Epithelial cell of proximal tubule (primary cell): ENCODE results near the gene OR8G5. TPM values are rescaled to one million over a fixed set of nuclear protein-coding genes. Genes with fewer than 3 reads are reported as not detected.

ENCODE experiments used
- DNase-seq: peaks from one replicate; pipeline ENCODE4 v3.0.0-alpha.2; 2011; ENCODE audit warnings: low read depth
- H3K4me3 ChIP-seq: 2 replicates; pipeline ENCODE4 v1.5.1; 2011; ENCODE audit warnings: low read depth, mild to moderate bottlenecking, low read length
- total RNA-seq: library from RNA; depleted of rRNA; stranded (reverse); fragments of >200 nt; gene quantifications from 2 replicates; pipeline ENCODE4 v1.2.3, GENCODE V29; 2015
- TF ChIP-seq, protein P1 (sequence below): conservative IDR thresholded peaks from 2 replicates; pipeline ENCODE4 v1.5.1; 2012; ENCODE audit warnings: low read depth, mild to moderate bottlenecking, low read length

Gene OR8G5, protein sequence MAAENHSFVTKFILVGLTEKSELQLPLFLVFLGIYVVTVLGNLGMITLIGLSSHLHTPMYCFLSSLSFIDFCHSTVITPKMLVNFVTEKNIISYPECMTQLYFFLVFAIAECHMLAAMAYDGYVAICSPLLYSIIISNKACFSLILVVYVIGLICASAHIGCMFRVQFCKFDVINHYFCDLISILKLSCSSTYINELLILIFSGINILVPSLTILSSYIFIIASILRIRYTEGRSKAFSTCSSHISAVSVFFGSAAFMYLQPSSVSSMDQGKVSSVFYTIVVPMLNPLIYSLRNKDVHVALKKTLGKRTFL
- total RNA-seq = not detected in 2 replicates

DNA sequence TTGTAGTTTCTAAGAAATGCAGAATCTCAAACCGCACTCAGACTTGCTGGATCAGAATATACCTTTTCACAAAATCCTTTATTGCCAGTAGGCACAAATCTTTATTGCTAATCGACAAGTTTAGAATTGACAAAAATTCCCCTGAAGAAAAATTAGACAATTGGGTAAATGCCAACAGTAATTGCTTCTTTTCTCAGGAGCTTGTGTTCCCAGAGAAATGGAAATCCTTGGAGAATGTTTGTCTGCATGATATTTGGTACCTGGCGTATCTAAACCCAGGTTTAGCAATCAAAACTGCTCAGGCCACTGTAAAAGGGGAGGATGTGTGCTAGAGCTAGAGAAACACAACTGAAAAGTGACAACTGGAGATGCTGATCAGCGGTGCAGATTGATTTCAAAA is at the start of gene OR8G5:
TSS of gene OR8G5 (plus strand) at position 301 of the 400 bp plus-strand sequence. CDS start 8,556 bp downstream, outside the sequence.
- TF ChIP-seq, protein P1, sequence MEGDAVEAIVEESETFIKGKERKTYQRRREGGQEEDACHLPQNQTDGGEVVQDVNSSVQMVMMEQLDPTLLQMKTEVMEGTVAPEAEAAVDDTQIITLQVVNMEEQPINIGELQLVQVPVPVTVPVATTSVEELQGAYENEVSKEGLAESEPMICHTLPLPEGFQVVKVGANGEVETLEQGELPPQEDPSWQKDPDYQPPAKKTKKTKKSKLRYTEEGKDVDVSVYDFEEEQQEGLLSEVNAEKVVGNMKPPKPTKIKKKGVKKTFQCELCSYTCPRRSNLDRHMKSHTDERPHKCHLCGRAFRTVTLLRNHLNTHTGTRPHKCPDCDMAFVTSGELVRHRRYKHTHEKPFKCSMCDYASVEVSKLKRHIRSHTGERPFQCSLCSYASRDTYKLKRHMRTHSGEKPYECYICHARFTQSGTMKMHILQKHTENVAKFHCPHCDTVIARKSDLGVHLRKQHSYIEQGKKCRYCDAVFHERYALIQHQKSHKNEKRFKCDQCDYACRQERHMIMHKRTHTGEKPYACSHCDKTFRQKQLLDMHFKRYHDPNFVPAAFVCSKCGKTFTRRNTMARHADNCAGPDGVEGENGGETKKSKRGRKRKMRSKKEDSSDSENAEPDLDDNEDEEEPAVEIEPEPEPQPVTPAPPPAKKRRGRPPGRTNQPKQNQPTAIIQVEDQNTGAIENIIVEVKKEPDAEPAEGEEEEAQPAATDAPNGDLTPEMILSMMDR = no peak
- H3K4me3 ChIP-seq = no peak within 1 kb of the TSS

DNA sequence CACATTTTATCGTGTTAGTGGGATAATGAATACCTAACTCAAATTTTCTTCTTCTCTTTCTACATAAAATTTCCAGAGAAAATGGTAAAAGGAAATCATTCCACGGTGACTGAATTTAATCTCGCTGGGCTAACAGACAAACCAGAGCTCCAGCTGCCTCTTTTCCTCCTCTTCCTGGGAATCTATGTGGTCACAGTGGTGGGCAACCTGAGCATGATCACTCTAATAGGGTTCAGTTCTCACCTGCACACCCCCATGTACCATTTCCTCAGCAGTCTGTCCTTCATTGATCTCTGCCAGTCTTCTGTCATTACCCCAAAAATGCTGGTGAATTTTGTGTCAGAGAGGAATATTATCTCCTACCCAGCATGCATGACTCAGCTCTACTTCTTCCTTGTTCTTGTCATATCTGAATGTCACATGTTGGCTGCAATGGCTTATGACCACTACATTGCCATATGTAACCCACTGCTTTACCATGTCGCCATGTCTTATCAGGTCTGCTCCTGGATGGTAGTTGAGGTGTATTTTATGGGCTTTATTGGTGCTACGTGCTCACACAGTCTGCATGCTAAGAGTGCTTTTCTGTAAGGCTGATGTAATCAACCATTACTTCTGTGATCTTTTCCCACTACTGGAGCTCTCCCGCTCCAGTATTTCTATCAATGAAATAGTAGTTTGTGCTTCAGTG is 48.9 kb upstream of the OR8G5 start:
- TF ChIP-seq, protein P1 = no peak
- no peak for DNase-seq
- H3K4me3 ChIP-seq = no peak overlapping the region

More for the DNA sequence above, at the start of gene OR8G5:
- no peak for DNase-seq

DNA sequence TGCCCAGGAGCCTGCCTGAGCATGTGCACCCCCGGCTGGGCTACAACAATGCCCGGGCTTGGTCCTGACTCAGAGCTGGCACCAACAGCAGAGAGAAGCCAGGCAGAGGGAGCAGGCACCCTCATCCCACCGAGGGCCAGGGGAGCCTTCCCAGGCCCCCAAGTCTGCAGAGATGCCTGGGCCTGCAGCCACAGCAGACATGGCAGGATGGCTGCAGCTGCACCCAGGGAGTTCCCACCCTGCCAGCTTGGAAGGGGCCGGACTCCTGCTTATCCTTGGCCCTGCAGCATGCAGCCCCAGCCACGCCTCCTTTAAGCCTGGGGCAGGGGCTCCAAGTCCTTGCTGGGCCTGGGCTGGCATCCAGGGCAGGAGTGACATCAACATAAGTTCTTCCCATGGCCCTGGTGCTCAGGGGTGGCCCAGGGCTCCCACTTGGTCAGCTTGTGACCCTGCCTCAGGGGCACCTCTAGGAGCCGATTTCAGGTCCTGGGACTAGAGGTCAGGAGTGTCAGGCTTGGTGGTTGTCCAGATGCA is 46.3 kb upstream of the OR8G5 start:
- H3K4me3 ChIP-seq = no peak overlapping the region
- DNase-seq = no peak
- TF ChIP-seq, protein P1 = no peak

DNA sequence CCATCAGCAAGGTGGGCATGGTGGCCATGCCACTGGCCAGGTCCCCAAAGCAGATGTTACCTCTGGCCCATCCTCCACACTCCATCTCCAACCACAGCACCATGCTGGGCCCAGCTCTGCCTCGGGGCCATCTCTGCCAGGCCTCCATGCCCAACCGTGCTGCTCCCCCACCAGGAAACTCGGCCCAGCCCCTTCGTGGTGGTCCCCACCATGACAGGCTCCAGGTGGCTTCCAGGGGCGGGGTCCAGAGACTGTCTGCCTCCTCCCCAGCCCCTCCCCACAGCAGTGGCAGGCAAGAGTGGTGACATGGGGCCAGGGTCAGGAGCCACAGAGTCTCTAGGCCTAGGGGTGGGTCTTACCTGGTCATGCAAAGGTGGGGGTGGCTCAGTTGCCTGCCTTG is 45.8 kb upstream of the OR8G5 start:
- TF ChIP-seq, protein P1 = no peak
- no peak overlapping the region for H3K4me3 ChIP-seq
- no peak for DNase-seq

DNA sequence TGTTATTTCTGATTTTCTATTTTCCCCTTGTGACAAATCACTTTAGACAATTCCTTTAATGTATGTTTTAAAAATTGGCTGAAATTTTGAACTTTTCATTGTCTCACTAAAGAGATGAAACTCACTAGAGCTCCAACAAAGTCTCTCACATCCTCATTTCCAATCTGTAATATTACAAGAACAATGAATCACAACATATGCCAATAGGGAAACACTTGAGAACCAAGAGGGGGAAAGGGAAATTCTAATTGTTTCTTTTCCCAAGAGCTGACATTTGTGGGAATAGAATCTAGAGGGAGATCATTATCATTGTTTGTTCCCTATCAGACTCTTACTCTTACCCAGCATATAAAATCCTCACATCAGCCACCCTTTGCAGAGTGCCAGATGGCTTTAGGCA is 44.9 kb upstream of the OR8G5 start:
- no peak for DNase-seq
- H3K4me3 ChIP-seq = no peak overlapping the region
- TF ChIP-seq, protein P1 = no peak

DNA sequence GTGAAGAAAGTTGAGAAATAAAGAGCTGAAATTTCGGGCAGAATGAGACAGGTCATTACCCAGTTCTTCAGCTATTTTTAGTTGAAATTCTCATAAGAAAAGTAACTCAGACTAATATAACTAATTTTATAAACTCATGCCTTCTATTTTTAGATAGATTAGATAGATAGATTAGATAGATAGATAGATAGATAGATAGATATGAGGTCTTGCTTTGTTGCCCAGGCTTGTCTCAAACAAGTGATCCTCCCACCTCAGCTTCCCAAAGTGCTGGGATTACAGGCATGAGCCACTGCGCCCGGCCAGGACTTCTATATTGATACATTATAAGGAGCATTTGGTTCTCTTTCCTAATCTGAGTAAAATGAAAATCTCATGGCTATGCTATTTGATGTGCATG is 42.1 kb upstream of the OR8G5 start:
- TF ChIP-seq, protein P1 = no peak
- no peak for DNase-seq
- no peak overlapping the region for H3K4me3 ChIP-seq

DNA sequence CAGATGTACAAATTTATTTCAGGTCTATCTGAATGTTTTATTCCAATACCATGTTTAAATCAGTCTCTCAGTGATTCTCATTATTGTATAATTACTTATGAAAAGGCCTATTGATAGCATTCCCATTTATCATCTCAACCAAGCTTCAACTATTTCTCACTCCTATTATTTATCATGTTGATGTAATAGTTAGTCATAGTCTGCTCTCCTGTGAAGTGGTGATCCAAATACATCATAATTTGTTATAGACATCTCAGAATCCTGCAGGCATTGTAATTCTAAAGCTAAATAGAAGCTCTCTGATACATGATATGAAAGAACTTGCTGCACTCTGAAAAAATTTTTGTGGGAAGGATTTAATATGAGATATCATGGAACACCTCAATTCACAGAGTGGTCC is 37.0 kb upstream of the OR8G5 start:
- H3K4me3 ChIP-seq = no peak overlapping the region
- no peak for DNase-seq
- TF ChIP-seq, protein P1 = no peak
